HG02981 (cell line): ENCODE data around the gene CFAP43.
A peak's percentile ranks its signal among the peaks of the same experiment; 100 is the strongest.

Source experiments
- ATAC-seq: cut with Tn5 transposase; IDR thresholded peaks from one replicate; pipeline ENCODE4 v1.9.1; 2021; ENCODE audit warnings: mild to moderate bottlenecking, moderate library complexity; ENCODE audit not compliant: unreplicated experiment

Gene CFAP43, protein sequence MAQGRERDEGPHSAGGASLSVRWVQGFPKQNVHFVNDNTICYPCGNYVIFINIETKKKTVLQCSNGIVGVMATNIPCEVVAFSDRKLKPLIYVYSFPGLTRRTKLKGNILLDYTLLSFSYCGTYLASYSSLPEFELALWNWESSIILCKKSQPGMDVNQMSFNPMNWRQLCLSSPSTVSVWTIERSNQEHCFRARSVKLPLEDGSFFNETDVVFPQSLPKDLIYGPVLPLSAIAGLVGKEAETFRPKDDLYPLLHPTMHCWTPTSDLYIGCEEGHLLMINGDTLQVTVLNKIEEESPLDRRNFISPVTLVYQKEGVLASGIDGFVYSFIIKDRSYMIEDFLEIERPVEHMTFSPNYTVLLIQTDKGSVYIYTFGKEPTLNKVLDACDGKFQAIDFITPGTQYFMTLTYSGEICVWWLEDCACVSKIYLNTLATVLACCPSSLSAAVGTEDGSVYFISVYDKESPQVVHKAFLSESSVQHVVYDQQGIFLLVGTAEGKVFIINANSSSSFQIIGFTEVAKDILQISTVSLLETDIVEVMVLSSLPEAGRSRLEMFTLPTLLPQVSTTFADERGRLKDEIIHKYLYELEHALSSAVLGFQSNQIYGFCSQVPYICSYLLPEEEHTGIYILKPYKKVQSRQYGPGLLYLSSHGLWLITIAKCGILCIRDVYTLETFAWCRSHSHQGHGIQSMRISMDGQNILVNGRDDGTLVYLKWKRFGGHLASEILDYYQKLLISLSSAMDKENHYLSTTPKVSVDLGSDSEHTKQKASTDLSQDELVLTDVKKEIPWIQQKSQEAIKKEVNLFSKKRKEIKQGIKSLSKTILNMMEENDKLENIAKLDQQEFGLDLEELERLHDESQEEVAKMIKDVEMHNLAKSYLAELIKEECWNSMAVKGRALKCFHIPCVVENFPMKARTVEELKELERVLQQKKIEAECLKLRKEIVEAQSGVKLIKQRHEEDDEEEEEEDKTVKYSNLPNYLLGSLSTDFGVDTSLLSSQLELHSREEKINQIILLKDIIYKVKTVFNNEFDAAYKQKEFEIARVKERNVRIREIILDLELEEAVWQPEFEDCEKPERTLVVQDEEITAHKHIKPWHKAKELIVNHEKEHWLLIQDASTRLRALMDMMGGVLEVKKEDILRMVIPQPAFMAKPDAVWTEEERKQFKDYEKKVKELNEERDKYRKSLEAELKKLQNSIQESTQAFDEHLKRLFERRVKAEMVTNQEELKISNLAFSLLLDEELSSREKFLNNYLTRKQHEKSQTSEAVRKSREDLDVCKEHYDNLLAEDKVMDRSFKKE (N-terminal part only)

DNA sequence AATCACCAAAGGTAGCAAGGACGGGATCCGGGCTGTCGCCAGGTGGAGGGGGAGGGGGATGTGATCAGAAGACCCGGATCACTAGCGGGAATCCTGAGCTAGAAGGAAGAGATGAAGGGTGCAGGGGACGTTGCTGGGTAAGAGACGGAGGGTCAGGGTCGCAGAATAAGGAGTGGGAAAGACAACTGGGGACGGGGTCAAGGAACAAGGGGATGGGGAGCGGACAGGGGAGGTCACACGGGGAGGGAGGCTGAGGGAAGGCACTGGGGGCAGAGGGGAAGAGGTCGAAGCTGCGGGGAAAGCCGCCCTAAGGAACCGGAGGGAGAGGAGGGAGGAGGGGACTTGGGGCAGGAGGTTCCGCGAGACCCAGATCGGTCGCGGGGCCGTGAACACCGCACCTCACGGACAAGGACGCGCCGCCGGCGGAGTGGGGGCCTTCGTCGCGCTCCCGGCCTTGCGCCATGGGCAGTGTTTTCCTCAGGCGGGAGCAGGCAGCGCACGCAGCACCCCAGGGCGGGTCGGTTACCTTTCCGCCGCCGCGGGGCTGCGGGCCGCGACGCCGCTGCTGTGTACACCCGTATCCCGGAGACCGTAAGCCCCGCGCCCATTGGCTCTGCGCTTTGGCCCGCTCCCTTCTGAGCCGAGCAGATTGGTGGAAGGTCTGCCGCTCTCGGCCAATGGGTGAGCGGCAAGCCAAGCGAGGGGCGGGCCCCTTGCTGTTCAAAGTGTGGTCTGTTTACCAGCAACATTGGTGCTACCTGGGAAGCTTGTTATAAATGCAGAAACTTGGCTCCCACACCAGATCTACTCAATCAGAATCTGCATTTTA, at the start of gene CFAP43:
Gene CFAP43, minus strand, starts transcription at position 581 of the 829 bp plus-strand sequence. Its CDS starts 118 bp downstream, at position 463.
- ATAC-seq = peak; percentile 100

DNA sequence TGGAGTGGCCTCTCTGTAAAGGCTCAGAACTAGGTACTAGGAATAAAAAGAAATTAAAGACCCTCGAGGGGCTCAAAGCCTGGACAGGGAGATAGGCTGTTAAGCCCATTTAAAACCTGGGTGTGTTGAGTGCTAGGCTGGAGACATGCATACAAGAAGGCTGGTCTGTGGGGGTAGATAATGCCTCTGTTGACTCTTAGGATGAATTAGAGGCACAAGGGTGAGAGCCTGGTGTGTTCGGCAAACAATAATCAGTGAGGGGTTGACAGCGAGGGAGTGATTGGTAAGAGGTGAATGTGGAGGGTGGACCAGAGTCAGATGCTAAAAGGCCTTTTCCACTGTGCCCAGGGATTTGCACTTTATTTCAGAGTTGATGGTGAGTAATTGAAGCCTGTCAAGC, 49.5 kb upstream of the CFAP43 start:
- ATAC-seq = no peak

DNA sequence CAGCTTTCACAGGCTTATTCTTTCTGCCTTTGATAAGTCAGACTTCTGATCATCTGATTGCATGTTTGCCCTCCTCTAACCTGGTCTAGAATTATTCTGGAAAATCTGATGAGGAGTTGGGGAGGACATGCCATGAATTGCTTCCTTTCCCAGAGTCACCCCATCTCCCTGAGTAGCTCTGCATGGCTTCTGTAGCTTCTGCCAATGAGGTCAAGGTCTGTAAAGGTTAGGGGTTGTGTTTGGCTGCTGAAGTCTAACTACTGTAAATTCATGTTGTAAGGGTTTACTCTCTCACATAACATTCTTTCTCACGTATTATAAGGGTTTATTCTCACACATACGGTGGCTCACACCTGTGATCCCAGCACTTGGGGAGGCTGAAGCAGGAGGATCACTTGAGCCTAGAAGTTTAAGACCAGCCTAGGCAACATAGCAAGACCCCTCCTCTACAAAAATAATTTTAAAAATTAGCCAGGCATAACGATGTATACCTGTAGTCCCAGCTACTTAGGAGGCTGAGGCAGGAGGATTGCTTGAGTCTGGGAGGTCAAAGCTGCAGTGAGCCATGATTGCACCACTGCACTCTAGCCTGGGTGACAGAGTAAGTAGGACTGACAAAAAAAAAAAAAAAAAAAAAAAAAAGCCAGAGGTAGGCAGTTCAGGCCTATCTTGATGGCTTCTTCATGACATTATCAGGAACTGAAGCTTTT, 47.5 kb upstream of the CFAP43 start:
- no peak for ATAC-seq

DNA sequence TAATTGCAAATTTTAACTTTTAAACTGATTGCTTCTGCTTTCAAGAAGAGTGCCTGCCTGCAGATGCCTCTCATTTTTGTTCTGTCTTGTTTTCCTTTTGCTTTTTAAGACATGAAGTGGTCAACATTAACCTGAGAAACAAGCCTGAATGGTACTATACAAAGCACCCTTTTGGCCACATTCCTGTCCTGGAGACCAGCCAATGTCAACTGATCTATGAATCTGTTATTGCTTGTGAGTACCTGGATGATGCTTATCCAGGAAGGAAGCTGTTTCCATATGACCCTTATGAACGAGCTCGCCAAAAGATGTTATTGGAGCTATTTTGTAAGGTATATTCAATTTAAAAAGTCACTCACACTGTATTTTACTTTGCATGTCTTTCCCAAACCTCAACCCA, 45.6 kb upstream of the CFAP43 start:
- ATAC-seq = no peak

DNA sequence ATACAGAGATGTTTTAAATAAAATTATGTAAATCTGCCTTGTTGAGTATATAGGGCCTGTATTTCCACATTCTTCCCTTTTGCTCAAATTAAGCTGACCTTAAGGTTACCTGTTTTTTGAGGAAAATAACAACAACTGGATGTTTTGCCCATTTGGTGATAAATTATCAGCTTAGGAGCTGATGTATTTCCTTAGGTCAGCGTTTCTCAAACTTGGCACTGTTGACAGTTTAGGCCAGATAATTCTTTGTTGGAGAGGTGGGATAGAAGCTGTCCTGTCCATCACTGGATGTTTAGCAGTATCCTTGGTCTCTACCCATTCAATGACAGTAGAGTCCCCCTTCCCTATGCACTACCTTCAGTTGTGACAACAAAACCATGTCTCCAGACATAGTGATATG, 44.0 kb upstream of the CFAP43 start:
- ATAC-seq = no peak

DNA sequence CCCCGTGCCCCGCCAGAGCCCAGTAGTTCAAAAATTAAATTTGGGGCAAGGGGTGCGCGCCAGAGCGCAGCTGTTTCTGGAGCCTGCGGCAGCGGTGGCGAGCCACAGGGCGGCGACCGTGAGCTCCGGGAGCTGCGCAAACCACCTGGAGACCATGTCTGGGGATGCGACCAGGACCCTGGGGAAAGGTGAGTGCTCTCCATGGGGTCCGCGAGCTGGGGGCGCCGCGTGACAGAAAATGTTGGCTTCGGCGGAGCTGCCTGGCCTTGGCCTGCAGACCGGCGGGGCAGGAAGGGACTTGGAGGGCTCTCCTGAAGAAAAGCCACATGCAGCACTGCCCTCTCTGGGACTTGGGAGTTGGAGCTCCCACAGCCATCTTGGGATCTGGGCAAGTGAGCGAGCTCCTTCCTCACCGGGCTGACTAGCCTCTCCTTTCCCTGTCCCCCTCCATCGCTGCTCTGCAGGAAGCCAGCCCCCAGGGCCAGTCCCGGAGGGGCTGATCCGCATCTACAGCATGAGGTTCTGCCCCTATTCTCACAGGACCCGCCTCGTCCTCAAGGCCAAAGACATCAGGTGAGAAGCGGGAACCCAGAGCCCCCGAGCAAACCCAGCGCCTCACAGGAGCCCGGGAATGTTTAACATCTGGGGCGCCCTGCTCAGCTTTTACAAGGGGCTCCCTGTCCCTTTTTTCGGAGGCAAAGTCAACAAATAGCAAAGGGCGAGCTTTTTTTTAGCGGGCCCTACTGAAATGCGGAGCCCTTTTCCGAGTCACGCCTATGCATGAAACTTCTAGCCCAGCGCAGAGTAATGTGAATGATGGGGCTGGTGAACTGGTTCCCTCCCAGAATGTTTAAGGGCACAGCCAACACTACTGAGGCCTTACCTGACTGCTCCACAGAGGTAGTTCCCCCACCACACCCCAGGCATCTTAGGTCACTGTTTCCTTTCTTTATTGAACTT, 42.9 kb upstream of the CFAP43 start:
- ATAC-seq = peak; percentile 84

DNA sequence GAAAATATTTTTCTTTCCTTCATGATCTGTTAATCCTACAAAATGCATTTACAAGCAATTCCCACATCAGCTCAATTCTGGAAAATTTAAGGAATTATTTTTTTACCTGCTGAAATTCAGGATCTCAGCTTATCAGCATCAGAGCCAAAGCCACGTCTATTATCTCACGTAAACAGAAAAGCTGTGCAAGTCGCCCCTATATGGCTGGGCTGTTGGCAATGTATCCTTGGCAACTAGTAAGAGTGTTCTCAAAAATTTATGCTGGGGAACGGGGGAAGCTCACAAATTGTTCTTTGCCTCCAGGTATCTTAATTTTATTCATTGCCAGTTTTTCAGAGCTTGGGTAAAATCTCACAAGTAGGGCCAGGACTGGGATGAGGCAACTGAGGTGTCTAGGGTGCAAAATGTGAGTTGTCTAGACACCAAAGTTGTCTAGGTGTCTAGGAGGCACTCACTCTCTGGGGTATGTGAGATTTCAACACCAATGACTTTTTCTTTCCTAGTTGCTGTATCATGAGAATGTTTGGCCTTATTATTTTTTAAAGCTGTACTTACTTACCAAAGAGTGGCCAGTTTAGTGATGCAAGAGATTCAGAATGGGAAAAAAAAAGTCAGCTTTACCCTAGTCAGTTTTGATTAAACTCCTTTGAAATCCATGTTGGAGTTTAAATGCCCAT, 41.9 kb upstream of the CFAP43 start:
- no peak for ATAC-seq

DNA sequence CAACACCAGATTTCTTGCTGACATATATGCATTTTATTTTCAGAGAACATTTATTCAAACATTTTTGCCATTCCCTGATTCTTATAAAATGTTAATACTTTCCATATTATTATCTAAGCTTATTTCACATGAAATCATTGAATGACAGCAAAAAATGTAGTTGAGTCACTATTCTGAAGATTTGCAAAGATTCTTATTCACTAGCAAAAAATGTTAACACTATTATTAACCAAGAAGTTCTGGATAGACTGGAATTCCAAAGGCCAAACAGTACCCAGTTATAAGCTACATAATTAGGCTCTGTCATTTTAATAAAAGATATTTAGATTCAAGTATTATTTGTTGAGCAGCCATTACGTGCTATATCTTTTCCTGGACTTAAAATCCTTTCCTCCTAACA, 41.1 kb upstream of the CFAP43 start:
- ATAC-seq = no peak

DNA sequence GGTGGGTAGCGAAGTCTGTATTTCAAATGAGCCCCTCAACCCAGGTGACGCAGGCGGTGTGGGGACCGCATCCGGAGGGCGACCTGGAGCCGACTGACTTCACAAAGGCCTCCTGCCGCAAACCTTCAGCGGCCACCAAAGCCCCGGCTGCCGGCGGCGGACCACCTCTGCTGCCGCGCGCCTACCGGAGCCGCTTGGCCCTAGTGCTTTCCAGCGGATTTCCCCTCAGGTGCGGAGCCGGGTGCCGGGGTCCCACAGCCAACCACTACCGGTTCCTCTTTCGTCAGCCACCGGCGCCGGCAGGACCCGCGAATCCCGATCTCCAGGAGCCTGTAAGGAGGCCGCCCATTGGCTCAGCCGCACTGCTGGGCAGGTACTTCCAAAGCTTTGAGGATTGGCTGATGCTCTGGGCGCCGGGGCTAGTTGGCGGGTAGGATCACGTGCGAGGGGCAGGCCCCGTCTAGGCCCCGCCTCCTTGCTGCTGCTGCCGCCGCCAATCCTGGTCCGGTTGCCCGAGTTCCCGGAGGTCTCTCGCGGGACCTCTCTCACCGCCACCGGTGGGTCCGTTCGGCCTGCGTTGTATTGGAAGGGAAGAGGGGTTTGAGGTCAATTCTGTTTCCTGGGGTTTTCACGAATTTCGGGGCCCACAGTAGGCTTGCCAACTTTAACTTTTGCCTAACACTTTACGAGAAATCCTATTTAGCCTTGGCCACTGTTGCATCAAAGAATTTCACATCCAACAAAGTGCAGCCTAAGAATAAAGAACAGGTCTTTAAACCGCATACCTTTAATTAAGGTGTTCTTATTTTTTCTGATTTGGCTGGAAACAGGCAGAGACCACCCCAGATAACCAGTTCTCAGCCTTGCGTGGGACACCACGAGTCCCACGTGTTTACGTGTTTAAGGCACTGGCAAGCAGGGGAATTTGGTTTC, 36.8 kb upstream of the CFAP43 start, which contains the start of gene GSTO2:
Gene GSTO2, plus strand, starts transcription at position 472 of the 933 bp plus-strand sequence. CDS start 5,732 bp downstream, outside the sequence.
- peak; percentile 99 for ATAC-seq

DNA sequence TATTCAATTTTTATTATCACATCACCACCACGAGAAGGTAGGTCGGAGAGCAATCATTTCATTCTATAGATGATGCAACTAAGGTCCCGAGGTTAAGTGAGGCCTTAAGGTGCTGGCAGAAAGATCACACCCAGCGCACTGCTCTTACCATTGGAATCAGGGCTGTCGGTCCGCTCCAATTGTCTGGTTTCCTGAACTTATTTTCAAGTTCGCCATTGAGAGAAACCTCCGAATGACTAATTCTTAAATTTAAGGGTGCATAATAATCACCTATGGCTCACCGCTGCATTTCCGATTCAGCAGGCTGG, 36.2 kb upstream of the CFAP43 start:
- no peak for ATAC-seq

DNA sequence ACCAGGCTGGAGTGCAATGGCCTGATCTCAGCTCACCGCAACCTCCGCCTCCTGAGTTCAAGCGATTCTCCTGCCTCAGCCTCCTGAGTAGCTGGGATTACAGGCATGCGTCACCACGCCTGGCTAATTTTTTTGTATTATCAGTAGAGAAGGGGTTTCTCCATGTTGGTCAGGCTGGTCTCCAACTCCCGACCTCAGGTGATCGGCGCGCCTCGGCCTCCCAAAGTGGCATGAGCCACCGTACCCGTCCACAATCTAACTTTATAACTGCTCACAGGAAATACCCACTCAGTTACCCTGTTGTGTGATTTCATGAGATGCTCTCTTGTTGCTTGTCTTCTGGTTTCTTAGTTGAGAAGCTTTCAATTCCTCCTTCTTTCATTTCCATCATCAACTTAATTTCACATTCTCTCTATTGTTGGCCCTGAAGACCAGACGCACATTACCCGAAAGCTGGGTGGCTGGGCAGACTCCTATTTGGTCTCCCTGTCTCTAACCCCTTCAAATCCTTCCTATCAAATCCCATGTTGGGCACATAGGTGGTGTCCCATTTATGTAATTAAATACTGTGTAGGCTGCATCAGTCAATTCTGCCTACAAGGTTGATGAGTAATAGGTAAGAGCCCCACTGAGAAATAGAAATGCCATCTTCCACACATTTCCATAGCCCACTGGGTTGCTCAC, 35.7 kb upstream of the CFAP43 start:
- ATAC-seq = no peak

DNA sequence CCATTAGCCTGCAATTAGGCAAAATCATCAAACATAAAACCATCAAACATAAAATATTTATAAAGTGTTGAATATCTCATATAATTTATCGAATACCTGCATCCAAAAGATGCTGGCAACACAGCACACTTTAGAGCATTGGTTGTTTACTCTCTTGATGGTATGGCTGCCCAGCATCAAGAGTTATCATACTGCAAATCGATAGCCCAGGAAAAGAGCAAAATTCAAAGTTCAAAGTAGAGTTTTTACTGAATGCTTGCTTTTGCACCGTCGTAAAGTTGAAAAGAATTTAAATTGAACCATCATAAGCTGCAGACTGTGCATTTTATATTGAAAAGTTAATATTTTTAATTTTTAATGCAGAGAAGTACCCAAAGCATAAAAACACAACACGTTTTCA, 32.6 kb upstream of the CFAP43 start:
- ATAC-seq = no peak

DNA sequence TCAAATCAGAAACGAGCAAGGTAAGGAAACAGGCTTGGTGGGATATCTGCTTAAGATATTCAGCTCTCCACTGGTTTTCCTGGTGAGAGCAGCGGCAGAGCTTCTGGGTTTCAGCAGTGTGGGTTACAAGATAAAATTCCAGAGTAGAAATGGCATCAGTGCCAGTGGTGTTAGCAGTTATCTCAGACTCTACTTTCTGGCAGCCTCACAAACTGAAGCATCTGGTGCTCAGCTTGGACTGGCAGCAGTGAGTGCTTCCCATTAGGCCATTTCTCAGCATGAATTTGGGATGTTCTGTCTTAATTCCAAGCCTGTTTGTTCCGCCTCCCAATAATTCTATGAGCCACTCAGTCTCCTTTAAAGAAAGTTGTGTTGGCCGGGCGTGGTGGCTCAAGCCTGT, 29.9 kb upstream of the CFAP43 start:
- ATAC-seq = no peak

DNA sequence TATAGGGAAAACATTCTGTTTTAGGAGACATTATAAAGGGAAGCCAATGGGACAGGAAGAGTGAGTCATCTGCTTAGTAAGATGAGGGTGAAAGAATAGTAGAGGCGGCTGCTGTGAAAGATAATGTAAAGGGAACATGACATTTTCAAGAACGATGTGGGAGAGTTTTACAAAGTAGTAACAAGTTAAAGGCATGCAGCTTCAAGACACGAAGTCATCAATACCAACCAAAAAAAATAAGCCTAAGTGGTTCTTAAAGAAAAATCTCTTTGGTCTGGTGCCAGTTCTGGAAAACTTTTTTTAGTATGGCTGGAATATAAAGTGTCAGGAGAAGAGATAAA, 28.6 kb upstream of the CFAP43 start:
- ATAC-seq = no peak

DNA sequence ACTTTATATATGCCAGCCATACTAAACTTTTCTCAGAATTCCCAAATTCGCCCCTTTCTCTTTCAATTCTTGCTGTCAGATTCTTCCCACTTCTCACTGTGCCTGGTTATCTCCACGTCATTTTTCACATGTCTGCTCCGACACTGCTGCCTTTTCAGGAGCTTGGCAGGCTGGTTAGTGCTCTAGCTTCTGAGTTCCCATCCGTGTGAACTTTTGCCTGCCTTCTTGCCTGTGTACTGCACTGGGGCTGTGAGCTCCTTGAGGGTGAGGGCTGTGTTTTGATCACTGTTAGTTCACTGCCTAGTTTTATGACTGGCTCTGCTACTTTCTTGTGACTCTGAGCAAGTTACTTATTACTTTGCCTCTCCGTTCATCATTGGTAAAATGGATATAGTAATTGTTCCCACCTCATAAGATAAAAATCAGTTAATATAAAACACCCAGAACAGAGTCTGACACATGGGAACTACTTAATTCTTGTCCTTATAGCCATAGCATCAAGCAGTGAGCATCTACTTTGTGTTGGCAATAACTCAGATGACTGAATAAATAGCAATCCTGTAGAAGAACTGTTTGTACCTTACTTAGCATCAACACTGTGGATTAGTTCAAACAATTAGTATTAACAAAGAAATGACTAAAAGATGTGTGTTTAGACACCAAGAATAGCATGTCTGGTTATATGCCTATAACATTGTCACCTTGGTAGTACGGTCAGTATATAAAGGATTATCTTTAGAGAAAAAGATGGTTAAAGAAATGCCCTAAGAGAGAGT, 28.0 kb upstream of the CFAP43 start:
- ATAC-seq = no peak

DNA sequence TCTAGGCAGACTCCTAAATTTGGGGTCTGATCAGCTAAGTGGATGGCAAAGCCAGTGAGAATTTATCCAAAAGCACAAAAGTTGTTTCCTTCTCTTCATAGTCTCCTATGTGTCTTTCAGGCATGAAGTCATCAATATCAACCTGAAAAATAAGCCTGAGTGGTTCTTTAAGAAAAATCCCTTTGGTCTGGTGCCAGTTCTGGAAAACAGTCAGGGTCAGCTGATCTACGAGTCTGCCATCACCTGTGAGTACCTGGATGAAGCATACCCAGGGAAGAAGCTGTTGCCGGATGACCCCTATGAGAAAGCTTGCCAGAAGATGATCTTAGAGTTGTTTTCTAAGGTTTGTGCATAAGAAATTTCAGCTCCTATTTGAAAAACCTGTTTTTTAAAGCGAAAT, 27.3 kb upstream of the CFAP43 start:
- ATAC-seq = no peak
